ENCODE data around the gene KCNH5.
"Not testable (repeated sequence)": the region's sequence is repeated elsewhere in the genome, so short reads cannot be mapped to it uniquely, and the experiment has no call there.

KCNH5 gene

DNA sequence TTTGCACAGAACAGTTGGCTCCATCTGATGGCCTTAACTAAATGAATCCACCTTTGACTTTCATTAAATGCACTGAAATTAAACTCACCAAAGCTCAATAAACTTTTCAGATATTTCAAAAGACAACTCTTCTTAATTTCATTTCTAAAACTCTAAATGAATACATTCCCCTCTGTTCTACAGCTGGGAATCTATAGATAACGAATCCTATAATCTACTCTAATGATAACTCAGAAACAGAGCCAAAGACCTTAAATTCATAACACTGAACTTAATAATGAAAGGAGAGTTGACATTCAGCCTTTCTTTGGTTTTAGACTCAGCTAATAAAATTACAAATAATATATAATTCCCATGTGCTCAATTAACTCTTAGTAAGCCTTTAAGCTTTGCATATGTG lies 150.5 kb downstream of the KCNH5 start:
- no peak for DNase-seq
- TF ChIP-seq GATA1 (IDR thresholded peaks at IDR 0.05; ENCODE audit: low read depth, low read length) (no peak), POLR2A (IDR thresholded peaks at IDR 0.05; ENCODE audit: low read length) (no peak)

DNA sequence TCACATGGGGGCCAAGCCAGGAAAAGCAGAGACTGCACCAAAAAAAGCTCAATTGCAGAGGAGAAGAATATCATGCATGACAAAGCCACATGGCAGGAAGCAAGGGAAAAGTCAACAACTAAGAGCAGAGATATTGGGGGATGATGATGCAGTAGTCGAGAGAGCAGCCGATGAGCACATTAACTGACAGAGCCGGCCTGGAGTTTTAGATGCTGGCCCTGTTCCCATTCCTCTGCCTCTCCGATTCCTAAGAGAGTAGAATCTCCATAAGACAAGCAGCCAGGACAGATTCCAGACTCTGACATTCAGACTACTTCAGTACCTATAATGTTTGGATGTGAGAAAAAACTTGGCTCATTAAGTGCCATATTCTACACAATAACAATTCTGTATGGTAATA lies 155.9 kb downstream of the KCNH5 start:
- no peak for DNase-seq
- TF ChIP-seq GATA1 (IDR thresholded peaks at IDR 0.05; ENCODE audit: low read depth, low read length) = no peak
- no peak for TF ChIP-seq POLR2A (IDR thresholded peaks at IDR 0.05; ENCODE audit: low read length)

GRCh38 chr14:62886461-62886860 lies 158.8 kb downstream of the KCNH5 start:
- DNase-seq = no peak
- TF ChIP-seq GATA1 (IDR thresholded peaks at IDR 0.05; ENCODE audit: low read depth, low read length) (no peak), POLR2A (IDR thresholded peaks at IDR 0.05; ENCODE audit: low read length) (no peak)

- DNase-seq = no peak
Measured at GRCh38 chr14:62885451-62885850, 159.8 kb downstream of the KCNH5 start.

GRCh38 chr14:62882967-62883366 lies 162.3 kb downstream of the KCNH5 start:
- no peak for DNase-seq
- no peak for TF ChIP-seq GATA1 (IDR thresholded peaks at IDR 0.05; ENCODE audit: low read depth, low read length)
- TF ChIP-seq POLR2A (IDR thresholded peaks at IDR 0.05; ENCODE audit: low read length) = no peak

More at GRCh38 chr14:62885451-62885850, 159.8 kb downstream of the KCNH5 start:
- TF ChIP-seq GATA1 (IDR thresholded peaks at IDR 0.05; ENCODE audit: low read depth, low read length) = no peak
- no peak for TF ChIP-seq POLR2A (IDR thresholded peaks at IDR 0.05; ENCODE audit: low read length)

- TF ChIP-seq POLR2A (IDR thresholded peaks at IDR 0.05; ENCODE audit: low read length) = no peak
- TF ChIP-seq GATA1 (IDR thresholded peaks at IDR 0.05; ENCODE audit: low read depth, low read length) = no peak
- DNase-seq = no peak
Measured at GRCh38 chr14:62866376-62866775, 178.9 kb downstream of the KCNH5 start.

GRCh38 chr14:62864588-62864987 lies 180.7 kb downstream of the KCNH5 start:
- no peak for TF ChIP-seq POLR2A (IDR thresholded peaks at IDR 0.05; ENCODE audit: low read length)
- no peak for TF ChIP-seq GATA1 (IDR thresholded peaks at IDR 0.05; ENCODE audit: low read depth, low read length)
- DNase-seq = no peak

DNA sequence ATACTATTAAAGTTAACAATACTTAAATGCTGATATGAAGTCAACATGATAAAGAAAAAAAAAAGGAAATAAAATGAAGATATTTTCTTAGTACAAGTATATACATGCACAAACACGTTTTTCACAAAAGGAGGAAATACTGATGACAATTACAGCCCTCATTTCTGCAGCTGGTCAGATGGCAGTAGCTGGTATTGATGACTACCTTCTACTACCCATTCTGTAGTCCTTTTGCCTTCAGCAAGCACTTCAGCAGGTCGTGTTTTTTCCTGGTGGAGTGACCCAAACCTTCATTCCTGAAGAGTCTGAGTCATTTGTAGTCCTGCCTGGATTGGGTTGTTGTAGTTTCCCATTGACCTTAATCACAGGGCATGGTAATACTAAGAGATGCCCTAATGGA lies 187.2 kb downstream of the KCNH5 start:
- not testable (repeated sequence) for DNase-seq

DNA sequence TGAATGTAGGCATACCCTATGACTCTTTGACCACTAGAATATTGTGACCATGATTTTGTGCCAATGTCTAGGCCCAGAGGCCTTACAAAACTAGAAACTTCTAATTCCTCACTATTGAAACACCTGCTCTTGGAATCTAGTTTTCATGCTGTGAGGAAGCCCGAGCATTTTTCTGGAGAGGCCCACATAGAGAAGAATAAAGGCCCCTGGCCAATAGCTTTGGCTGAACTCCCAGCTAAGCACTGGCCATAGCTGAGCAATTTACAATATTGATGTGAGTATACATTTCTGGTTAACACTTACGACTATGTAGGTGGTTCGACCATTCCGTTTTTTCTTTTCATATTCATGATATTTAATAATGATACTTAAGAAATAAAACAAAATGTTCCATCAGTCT lies 190.3 kb downstream of the KCNH5 start:
- DNase-seq = no peak
- no peak for TF ChIP-seq GATA1 (IDR thresholded peaks at IDR 0.05; ENCODE audit: low read depth, low read length)
- no peak for TF ChIP-seq POLR2A (IDR thresholded peaks at IDR 0.05; ENCODE audit: low read length)

DNA sequence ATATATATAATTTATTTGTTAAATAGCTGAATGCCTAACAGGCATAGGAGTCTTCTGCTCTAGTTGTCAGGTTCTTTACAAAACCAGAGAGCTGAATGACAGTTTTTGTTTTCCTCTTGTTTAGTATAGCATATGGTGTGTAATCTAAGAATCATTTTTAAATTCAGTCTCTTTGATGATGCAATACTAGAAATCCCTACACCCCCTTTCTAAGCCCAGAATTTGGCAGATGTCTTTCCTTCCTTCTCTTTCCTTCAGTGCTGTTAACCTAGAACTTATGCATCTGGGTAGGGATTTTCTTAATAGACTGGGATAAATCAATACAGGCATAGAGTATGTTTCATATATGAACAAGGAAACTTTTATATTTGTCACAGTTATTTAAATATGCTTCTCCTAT lies 198.1 kb downstream of the KCNH5 start:
- TF ChIP-seq GATA1 (IDR thresholded peaks at IDR 0.05; ENCODE audit: low read depth, low read length) (no peak), POLR2A (IDR thresholded peaks at IDR 0.05; ENCODE audit: low read length) (no peak)
- no peak for DNase-seq

DNA sequence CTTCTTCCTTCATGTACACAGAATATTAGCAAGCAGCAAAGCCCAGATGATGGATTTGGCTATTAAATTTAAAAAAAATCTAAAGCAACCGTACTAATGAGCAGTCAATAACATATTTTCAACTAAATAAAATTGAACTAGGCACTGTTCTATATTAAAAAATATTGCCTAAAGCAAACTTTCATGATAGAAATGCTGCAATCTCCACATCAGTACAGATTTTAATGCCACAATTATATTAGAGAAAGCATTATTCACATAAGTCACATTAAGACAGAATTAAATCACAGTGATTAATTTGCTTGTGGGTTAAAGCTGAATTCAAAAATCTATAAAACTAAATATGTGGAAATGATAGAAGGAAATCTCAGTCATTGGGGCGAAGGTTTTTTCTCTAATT lies 200.7 kb downstream of the KCNH5 start:
- TF ChIP-seq POLR2A (IDR thresholded peaks at IDR 0.05; ENCODE audit: low read length) (no peak), GATA1 (IDR thresholded peaks at IDR 0.05; ENCODE audit: low read depth, low read length) (no peak)
- DNase-seq = no peak

- no peak for DNase-seq
- TF ChIP-seq POLR2A (IDR thresholded peaks at IDR 0.05; ENCODE audit: low read length) (no peak), GATA1 (IDR thresholded peaks at IDR 0.05; ENCODE audit: low read depth, low read length) (no peak)
Measured at GRCh38 chr14:62824086-62824485, 221.2 kb downstream of the KCNH5 start.

- DNase-seq = no peak
- TF ChIP-seq GATA1 (IDR thresholded peaks at IDR 0.05; ENCODE audit: low read depth, low read length) (no peak), POLR2A (IDR thresholded peaks at IDR 0.05; ENCODE audit: low read length) (no peak)
Measured at GRCh38 chr14:62819931-62820330, 225.3 kb downstream of the KCNH5 start.

DNA sequence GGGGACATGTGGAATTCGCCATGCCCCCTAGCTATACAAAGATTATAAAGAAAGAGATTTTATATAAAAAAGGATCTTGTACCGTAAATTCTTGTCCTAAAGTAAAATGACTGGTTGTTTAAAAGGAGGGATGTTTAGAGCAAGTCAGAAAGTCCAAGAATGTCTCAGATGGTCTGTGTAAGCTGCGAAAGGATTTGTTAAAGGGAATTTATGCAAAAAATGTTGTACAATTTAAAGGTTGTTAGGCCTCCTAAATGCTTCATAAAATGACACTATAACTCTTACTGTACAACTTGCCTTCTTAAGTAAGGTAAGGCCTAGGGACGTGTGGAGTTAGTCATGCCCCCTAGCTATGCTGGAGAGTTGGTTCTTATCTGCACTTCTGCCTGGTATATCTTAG lies 237.6 kb downstream of the KCNH5 start:
- TF ChIP-seq POLR2A (IDR thresholded peaks at IDR 0.05; ENCODE audit: low read length) (no peak), GATA1 (IDR thresholded peaks at IDR 0.05; ENCODE audit: low read depth, low read length) (no peak)
- no peak for DNase-seq

GRCh38 chr14:62800577-62800976 lies 244.7 kb downstream of the KCNH5 start:
- DNase-seq = no peak

GRCh38 chr14:62796431-62796830 lies 248.8 kb downstream of the KCNH5 start:
- no peak for DNase-seq
- TF ChIP-seq GATA1 (IDR thresholded peaks at IDR 0.05; ENCODE audit: low read depth, low read length) (no peak), POLR2A (IDR thresholded peaks at IDR 0.05; ENCODE audit: low read length) (no peak)

More at GRCh38 chr14:62800577-62800976, 244.7 kb downstream of the KCNH5 start:
- no peak for TF ChIP-seq GATA1 (IDR thresholded peaks at IDR 0.05; ENCODE audit: low read depth, low read length)
- no peak for TF ChIP-seq POLR2A (IDR thresholded peaks at IDR 0.05; ENCODE audit: low read length)

All from erythroblast (primary cell).